ENCODE data around the gene RNF217.

GRCh38 chr6:125025164-125025854 lies 63.1 kb downstream of the RNF217 start:
- TF ChIP-seq ZNF616 (CRISPR knock-in tag; IDR thresholded peaks at IDR 0.05; ENCODE audit: low read depth) (no peak), KAT7 (CRISPR knock-in tag; IDR thresholded peaks at IDR 0.05; ENCODE audit: borderline replicate concordance) (no peak), CTCF (CRISPR knock-in tag; IDR thresholded peaks at IDR 0.05) (no peak), ELK4 (CRISPR knock-in tag; IDR thresholded peaks at IDR 0.05; ENCODE audit: borderline replicate concordance) (no peak), MAFK (conservative IDR thresholded peaks at IDR 0.05 in 1 of 2, IDR thresholded peaks at IDR 0.05 in 1 of 2; ENCODE audit: low read length in 2 of 2) (no peak), USF2 (IDR thresholded peaks at IDR 0.05; ENCODE audit: low read depth, low read length) (no peak), USF2 (CRISPR knock-in tag; IDR thresholded peaks at IDR 0.05; ENCODE audit: borderline replicate concordance) (no peak), PLSCR1 (CRISPR knock-in tag; IDR thresholded peaks at IDR 0.05; ENCODE audit: borderline replicate concordance) (no peak), ATF5 (CRISPR knock-in tag; IDR thresholded peaks at IDR 0.05; ENCODE audit: low read depth) (no peak), CENPX (CRISPR knock-in tag; IDR thresholded peaks at IDR 0.05) (no peak)

Data from HepG2 (cell line).